K562 (cell line): ENCODE data around the gene BMP2. TPM values are rescaled to one million over a fixed set of nuclear protein-coding genes. Genes with fewer than 3 reads are reported as not detected.

ENCODE experiments used
- ATAC-seq: fragments of 200-7000 bp; cut with Tn5 transposase; 3 replicates; pipeline ENCODE4 v1.9.1; 2020; ENCODE audit warnings: moderate library complexity
- BruUV-seq: library from RNA; stranded (reverse); fragments of 400-500 nt; replicated peaks from 2 replicates; lab custom pipeline; 2021; lab: Mats Ljungman, UMichigan
- CTCF ChIA-PET: fragments of 300-600 bp; formaldehyde crosslinking; extraction: SDS; loops from one replicate; lab custom pipeline; 2021; ENCODE audit warnings: low intra/inter-chr PET ratio; lab: Yijun Ruan, JAX
- POLR2A ChIA-PET: fragments of 300-600, 350-650 bp; sonication (Branson Sonifier 250); formaldehyde crosslinking; extraction: SDS; loops from one replicate; lab custom pipeline; 2021; ENCODE audit warnings: antibody characterized with exemption, inconsistent platforms; lab: Yijun Ruan, JAX
- DNase-seq, 4 experiments: peaks; one replicate each; pipeline versions ENCODE4 v3.0.0 to v3.0.0-alpha.2; 2011 to 2018; ENCODE audit warnings: low spot score in 3 of 4, mixed read lengths in 3 of 4; ENCODE audit errors: extremely low read depth in 1 of 4
- FAIRE-seq: peaks from 2 replicates; lab custom pipeline; 2011; peaks lifted over from hg19 to GRCh38; lab: Jason Lieb, UNC
- H2AFZ ChIP-seq: 2 replicates; pipeline ENCODE4 v1.6.0; 2011; ENCODE audit warnings: low read depth, low read length, control low read depth, inconsistent platforms
- H3K27ac ChIP-seq: fragments of 200-600 bp; 3 replicates; pipeline ENCODE4 v1.8.0; 2011; ENCODE audit warnings: low read depth, mild to moderate bottlenecking, control low read depth, inconsistent platforms, low read length, moderate library complexity, mixed read lengths; ENCODE audit errors: extremely low read depth
- H3K27me3 ChIP-seq, 2 experiments: fragments of 300-600 bp in 1 of 2; 2 replicates in 1 of 2; 3 replicates in 1 of 2; pipeline versions ENCODE4 v1.6.0 to v1.8.0; 2011; ENCODE audit warnings: inconsistent platforms in 2 of 2, low read length in 2 of 2, mild to moderate bottlenecking in 1 of 2, mixed read lengths in 1 of 2, moderate library complexity in 1 of 2; ENCODE audit not compliant: control insufficient read depth in 2 of 2, insufficient read depth in 2 of 2
- H3K36me3 ChIP-seq: fragments of 300-600 bp; 3 replicates; pipeline ENCODE4 v1.8.0; 2011; ENCODE audit warnings: mild to moderate bottlenecking, low read length, inconsistent platforms; ENCODE audit not compliant: control insufficient read depth, insufficient read depth
- H3K4me1 ChIP-seq, 2 experiments: fragments of 200-600 bp in 1 of 2; replicated peaks in 1 of 2; 2 replicates in 1 of 2; 3 replicates in 1 of 2; pipeline versions ENCODE4 v1.5.1 to v1.8.0; 2011; ENCODE audit warnings: inconsistent platforms in 2 of 2, low read length in 2 of 2, mild to moderate bottlenecking in 1 of 2, mixed read lengths in 1 of 2, moderate library complexity in 1 of 2; ENCODE audit not compliant: control insufficient read depth in 2 of 2, insufficient read depth in 2 of 2
- H3K4me2 ChIP-seq: 2 replicates; pipeline ENCODE4 v1.6.1; 2011; ENCODE audit warnings: low read length, control low read depth, inconsistent platforms, mixed read lengths; ENCODE audit not compliant: insufficient read depth
- H3K4me3 ChIP-seq: fragments of 200-600 bp; sonication (generic), shearing (Covaris generic); 2 replicates; pipeline ENCODE4 v1.5.1; 2016; ENCODE audit warnings: control low read depth, inconsistent platforms
- H3K79me2 ChIP-seq: fragments of 200-600 bp; 3 replicates; pipeline ENCODE4 v1.8.0; 2011; ENCODE audit warnings: low read length, inconsistent platforms; ENCODE audit not compliant: control insufficient read depth, insufficient read depth
- H3K9ac ChIP-seq, 2 experiments: 2 replicates each; pipeline versions ENCODE4 v1.6.0 to v1.6.1; 2011; ENCODE audit warnings: low read depth in 2 of 2, low read length in 2 of 2, control low read depth in 1 of 2, inconsistent platforms in 1 of 2, mild to moderate bottlenecking in 1 of 2, mixed read lengths in 1 of 2; ENCODE audit not compliant: insufficient read depth in 1 of 2
- H3K9me1 ChIP-seq: one replicate; pipeline ENCODE4 v1.6.0; 2011; ENCODE audit warnings: inconsistent platforms, mild to moderate bottlenecking, low read length, moderate library complexity; ENCODE audit not compliant: control insufficient read depth, insufficient read depth
- H3K9me3 ChIP-seq: replicated peaks from 2 replicates; pipeline ENCODE4 v1.5.1; 2011; ENCODE audit warnings: low read depth, low read length, inconsistent platforms; ENCODE audit not compliant: control insufficient read depth, insufficient read depth
- H4K20me1 ChIP-seq: replicated peaks from 2 replicates; pipeline ENCODE4 v1.6.1; 2011; ENCODE audit warnings: low read length, inconsistent platforms, mixed read lengths; ENCODE audit not compliant: control insufficient read depth, insufficient read depth
- ZNF263 ChIP-seq: sonication (generic); formaldehyde crosslinking; IDR thresholded peaks from 2 replicates; pipeline ENCODE4 v1.8.0; 2022; ENCODE audit warnings: mild to moderate bottlenecking, missing genetic modification reagents, borderline replicate concordance
- WGBS: fragments of 100-300 bp; shearing (Covaris generic); methylation state at CpG from one replicate; pipeline ENCODE4 v1.1.6; 2016; ENCODE audit warnings: low coverage, mixed read lengths; ENCODE audit not compliant: insufficient coverage; ENCODE audit errors: missing lambda C conversion rate; 5-methylcytosine and 5-hydroxymethylcytosine counted together
- in situ Hi-C: fragments of 300-500 bp; cut with MboI; formaldehyde crosslinking; loops from 4 replicates; pipeline ENCODE4 v1.15.0; 2018; ENCODE audit warnings: inconsistent platforms, mixed read lengths
- intact Hi-C: fragments of 100-400 bp; cut with micrococcal nuclease; formaldehyde crosslinking; loops from 2 replicates; pipeline ENCODE4 v1.14.2; 2022
- polyA plus RNA-seq, 8 experiments: library from polyadenylated mRNA; depleted of rRNA in 4 of 8; stranded (reverse) in 5 of 8; unstranded in 3 of 8; fragments of >200 nt; fragmentation: Nextera tagmentation in 2 of 8; fragmentation: Illumina TruSeq in 1 of 8; extraction: Ambion mirVana in 2 of 8; extraction: Trizol in 1 of 8; gene quantifications; 2 replicates each; pipeline versions ENCODE4 v1.2.1 to v1.2.3, GENCODE V29; 2011 to 2014; ENCODE audit warnings: inconsistent platforms in 1 of 8, missing spikeins in 1 of 8
- total RNA-seq, 7 experiments: library from RNA; depleted of rRNA in 6 of 7; stranded (reverse); fragments of >200 nt in 6 of 7; fragmentation: Illumina TruSeq in 2 of 7; extraction: Trizol in 2 of 7; gene quantifications; 2 replicates each; pipeline versions ENCODE4 v1.2.1 to v1.2.3, GENCODE V29; 2011 to 2021; ENCODE audit warnings: low replicate concordance in 1 of 7
- TF ChIP-seq, protein P1 (sequence below): sonication (generic); formaldehyde crosslinking; IDR thresholded peaks from 2 replicates; pipeline ENCODE4 v1.8.0; 2022; ENCODE audit warnings: mild to moderate bottlenecking, low read depth, missing genetic modification reagents
- TF ChIP-seq, protein P2 (sequence below): sonication (generic); formaldehyde crosslinking; IDR thresholded peaks from 2 replicates; pipeline ENCODE4 v1.8.0; 2023; ENCODE audit warnings: mild to moderate bottlenecking, missing genetic modification reagents

BMP2 gene
- total and polyA plus RNA-seq, 9 of the 15 experiments (the other 6 are each of a cell fraction or from before 2014, with no cell fraction given), result 0.01 to 0.07 (median 0.03) TPM; not detected in 5

GRCh38 chr20:6792789-6793188, 25.3 kb downstream of the BMP2 start:
- intact Hi-C loops (no loop called here), in situ Hi-C loops (no loop called here)
- Histone ChIP-seq H3K9ac (no peak overlapping the region), H3K79me2 (no peaks in the 10 kb centered on the region), H3K36me3 (no peaks in the 10 kb centered on the region), H3K27ac (no peak overlapping the region), H3K9me1 (no peaks in the 10 kb centered on the region), H2AFZ (no peak overlapping the region), H3K4me1 (no peaks in the 10 kb centered on the region), H3K9me3 (no peaks in the 10 kb centered on the region), H4K20me1 (no peaks in the 10 kb centered on the region), H3K4me3 (no peak overlapping the region), H3K4me2 (no peak overlapping the region), H3K27me3 (no peaks in the 10 kb centered on the region)
- BruUV-seq, result no TSS peak
- 0% methylated on average over 4 of the region's 4 CpGs for WGBS
- DNase-seq (no peak), FAIRE-seq (no peak), ATAC-seq (no peak)
- TF ChIP-seq, protein P1, sequence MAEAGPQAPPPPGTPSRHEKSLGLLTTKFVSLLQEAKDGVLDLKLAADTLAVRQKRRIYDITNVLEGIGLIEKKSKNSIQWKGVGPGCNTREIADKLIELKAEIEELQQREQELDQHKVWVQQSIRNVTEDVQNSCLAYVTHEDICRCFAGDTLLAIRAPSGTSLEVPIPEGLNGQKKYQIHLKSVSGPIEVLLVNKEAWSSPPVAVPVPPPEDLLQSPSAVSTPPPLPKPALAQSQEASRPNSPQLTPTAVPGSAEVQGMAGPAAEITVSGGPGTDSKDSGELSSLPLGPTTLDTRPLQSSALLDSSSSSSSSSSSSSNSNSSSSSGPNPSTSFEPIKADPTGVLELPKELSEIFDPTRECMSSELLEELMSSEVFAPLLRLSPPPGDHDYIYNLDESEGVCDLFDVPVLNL, result no peak
- TF ChIP-seq ZNF263 (CRISPR knock-in tag), result no peak
- TF ChIP-seq, protein P2, sequence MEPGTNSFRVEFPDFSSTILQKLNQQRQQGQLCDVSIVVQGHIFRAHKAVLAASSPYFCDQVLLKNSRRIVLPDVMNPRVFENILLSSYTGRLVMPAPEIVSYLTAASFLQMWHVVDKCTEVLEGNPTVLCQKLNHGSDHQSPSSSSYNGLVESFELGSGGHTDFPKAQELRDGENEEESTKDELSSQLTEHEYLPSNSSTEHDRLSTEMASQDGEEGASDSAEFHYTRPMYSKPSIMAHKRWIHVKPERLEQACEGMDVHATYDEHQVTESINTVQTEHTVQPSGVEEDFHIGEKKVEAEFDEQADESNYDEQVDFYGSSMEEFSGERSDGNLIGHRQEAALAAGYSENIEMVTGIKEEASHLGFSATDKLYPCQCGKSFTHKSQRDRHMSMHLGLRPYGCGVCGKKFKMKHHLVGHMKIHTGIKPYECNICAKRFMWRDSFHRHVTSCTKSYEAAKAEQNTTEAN (CRISPR knock-in tag), result no peak
- ChIA-PET CTCF (no interaction called here), POLR2A (no interaction called here)
